ENCODE measurements around the gene STK38.
A peak's percentile ranks its signal among the peaks of the same experiment; 100 is the strongest.

Gene STK38

GRCh38 chr6:36495086-36495485 is 52.2 kb downstream of the STK38 start:
- no peaks in the 10 kb centered on the region for H3K27me3 ChIP-seq (ENCODE audit: insufficient read depth, low read length, poor library complexity)
- no peak overlapping the region for H3K4me2 ChIP-seq (ENCODE audit: insufficient read depth, low read length)
- no peak for ATAC-seq (ENCODE audit: insufficient read depth, low read depth)
- H3K4me1 ChIP-seq (ENCODE audit: insufficient read depth, low read length): no peaks in the 10 kb centered on the region
- H3K9me3 ChIP-seq (ENCODE audit: insufficient read depth, low read length, severe bottlenecking): no peaks in the 10 kb centered on the region
- no peak for DNase-seq
- no peak overlapping the region for H2AFZ ChIP-seq (ENCODE audit: low read depth, low read length)
- H3K4me3 ChIP-seq (ENCODE audit: low read depth in 1 of 2, low read length in 2 of 2): no peak overlapping the region
- no peak for TF ChIP-seq CTCF (IDR thresholded peaks at IDR 0.05; ENCODE audit: borderline replicate concordance, extremely low read depth, low read length, poor library complexity, severe bottlenecking)
- no peak for TF ChIP-seq EZH2 (IDR thresholded peaks at IDR 0.05; ENCODE audit: borderline replicate concordance, low read depth, low read length, severe bottlenecking)
- peaks cover 60% of the 10 kb centered on the region for H3K36me3 ChIP-seq (ENCODE audit: insufficient read depth, low read length)
- H3K27ac ChIP-seq (ENCODE audit: low read length): no peak overlapping the region
- no peaks in the 10 kb centered on the region for H4K20me1 ChIP-seq (ENCODE audit: insufficient read depth, low read length)
- no peak overlapping the region for H3K9ac ChIP-seq (ENCODE audit: low read depth, low read length)
- no peaks in the 10 kb centered on the region for H3K79me2 ChIP-seq (ENCODE audit: insufficient read depth, low read length)

GRCh38 chr6:36493859-36494258 is 53.4 kb downstream of the STK38 start:
- H4K20me1 ChIP-seq (ENCODE audit: insufficient read depth, low read length): no peaks in the 10 kb centered on the region
- ATAC-seq (ENCODE audit: insufficient read depth, low read depth) (0 out of 3 replicates have a peak, but pooled peaks have one; percentile 23), DNase-seq (no peak)
- no peak for TF ChIP-seq CTCF (IDR thresholded peaks at IDR 0.05; ENCODE audit: borderline replicate concordance, extremely low read depth, low read length, poor library complexity, severe bottlenecking)
- TF ChIP-seq EZH2 (IDR thresholded peaks at IDR 0.05; ENCODE audit: borderline replicate concordance, low read depth, low read length, severe bottlenecking): no peak
- no peak overlapping the region for H3K4me3 ChIP-seq (ENCODE audit: low read depth in 1 of 2, low read length in 2 of 2)
- H2AFZ ChIP-seq (ENCODE audit: low read depth, low read length): no peak overlapping the region
- no peaks in the 10 kb centered on the region for H3K9me3 ChIP-seq (ENCODE audit: insufficient read depth, low read length, severe bottlenecking)
- H3K27ac ChIP-seq (ENCODE audit: low read length): 0 out of 2 replicates have a peak overlapping the region, but pooled peaks have one; percentile 1
- no peaks in the 10 kb centered on the region for H3K79me2 ChIP-seq (ENCODE audit: insufficient read depth, low read length)
- peaks cover 60% of the 10 kb centered on the region for H3K36me3 ChIP-seq (ENCODE audit: insufficient read depth, low read length)
- H3K9ac ChIP-seq (ENCODE audit: low read depth, low read length): no peak overlapping the region
- H3K4me1 ChIP-seq (ENCODE audit: insufficient read depth, low read length): no peaks in the 10 kb centered on the region
- H3K27me3 ChIP-seq (ENCODE audit: insufficient read depth, low read length, poor library complexity): no peaks in the 10 kb centered on the region
- H3K4me2 ChIP-seq (ENCODE audit: insufficient read depth, low read length): no peak overlapping the region

DNA sequence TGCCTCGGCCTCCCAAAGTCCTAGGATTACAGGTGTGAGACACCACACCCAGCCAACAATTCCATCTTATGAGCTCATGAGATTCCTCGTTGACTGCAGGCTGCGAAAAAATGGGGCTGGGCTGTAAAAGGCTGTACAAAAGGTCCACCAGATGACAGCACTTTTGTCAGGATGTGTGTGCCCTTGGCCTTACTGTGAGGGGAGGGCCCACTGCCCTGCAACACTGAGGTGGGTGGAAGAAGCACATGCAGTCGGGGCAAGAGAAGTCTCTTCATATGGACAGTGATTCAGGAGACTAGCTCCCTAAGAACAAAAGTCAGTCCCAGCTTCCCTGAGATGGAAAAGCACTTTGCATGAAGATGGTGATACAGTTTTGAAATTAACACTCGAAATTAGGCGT is 54.0 kb downstream of the STK38 start:
- Histone ChIP-seq H4K20me1 (ENCODE audit: insufficient read depth, low read length) (no peaks in the 10 kb centered on the region), H3K4me1 (ENCODE audit: insufficient read depth, low read length) (no peaks in the 10 kb centered on the region), H3K36me3 (ENCODE audit: insufficient read depth, low read length) (peaks cover 62% of the 10 kb centered on the region), H3K79me2 (ENCODE audit: insufficient read depth, low read length) (no peaks in the 10 kb centered on the region), H2AFZ (ENCODE audit: low read depth, low read length) (no peak overlapping the region), H3K9ac (ENCODE audit: low read depth, low read length) (no peak overlapping the region), H3K4me2 (ENCODE audit: insufficient read depth, low read length) (no peak overlapping the region), H3K27ac (ENCODE audit: low read length) (no peak overlapping the region), H3K9me3 (ENCODE audit: insufficient read depth, low read length, severe bottlenecking) (no peaks in the 10 kb centered on the region), H3K27me3 (ENCODE audit: insufficient read depth, low read length, poor library complexity) (no peaks in the 10 kb centered on the region), H3K4me3 (ENCODE audit: low read depth in 1 of 2, low read length in 2 of 2) (no peak overlapping the region)
- TF ChIP-seq CTCF (IDR thresholded peaks at IDR 0.05; ENCODE audit: borderline replicate concordance, extremely low read depth, low read length, poor library complexity, severe bottlenecking) (no peak), EZH2 (IDR thresholded peaks at IDR 0.05; ENCODE audit: borderline replicate concordance, low read depth, low read length, severe bottlenecking) (no peak)
- DNase-seq: no peak
- ATAC-seq (ENCODE audit: insufficient read depth, low read depth): peak; percentile 37; the same call in 1 of the 3 replicates

DNA sequence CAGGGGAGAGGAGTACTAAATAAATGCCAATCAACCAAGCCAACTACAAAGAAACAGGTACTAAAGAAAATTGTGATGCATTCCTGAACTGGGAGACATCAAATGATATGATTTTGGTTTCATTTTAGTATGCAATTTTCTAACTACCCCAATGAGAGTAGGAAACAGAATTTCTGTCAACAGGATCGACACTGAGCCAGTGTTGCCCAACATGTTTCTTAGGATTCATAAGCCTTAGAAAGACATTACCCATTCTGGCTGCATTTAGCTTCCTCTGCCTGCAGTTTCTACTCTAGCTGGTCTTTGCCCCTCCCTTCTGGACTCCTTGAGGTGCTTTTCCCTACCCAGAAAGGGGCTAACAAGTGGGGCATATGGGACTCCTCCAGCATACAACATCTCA is 54.7 kb downstream of the STK38 start:
- Histone ChIP-seq H4K20me1 (ENCODE audit: insufficient read depth, low read length) (no peaks in the 10 kb centered on the region), H3K36me3 (ENCODE audit: insufficient read depth, low read length) (peaks cover 63% of the 10 kb centered on the region)
- no peak for DNase-seq

More for the DNA sequence above, 54.7 kb downstream of the STK38 start:
- no peak for TF ChIP-seq EZH2 (IDR thresholded peaks at IDR 0.05; ENCODE audit: borderline replicate concordance, low read depth, low read length, severe bottlenecking)
- no peak for TF ChIP-seq CTCF (IDR thresholded peaks at IDR 0.05; ENCODE audit: borderline replicate concordance, extremely low read depth, low read length, poor library complexity, severe bottlenecking)
- no peak overlapping the region for H3K4me3 ChIP-seq (ENCODE audit: low read depth in 1 of 2, low read length in 2 of 2)
- no peak overlapping the region for H3K4me2 ChIP-seq (ENCODE audit: insufficient read depth, low read length)
- no peak overlapping the region for H3K9ac ChIP-seq (ENCODE audit: low read depth, low read length)
- H3K4me1 ChIP-seq (ENCODE audit: insufficient read depth, low read length): no peaks in the 10 kb centered on the region
- no peak overlapping the region for H3K27ac ChIP-seq (ENCODE audit: low read length)
- H3K79me2 ChIP-seq (ENCODE audit: insufficient read depth, low read length): no peaks in the 10 kb centered on the region
- no peaks in the 10 kb centered on the region for H3K27me3 ChIP-seq (ENCODE audit: insufficient read depth, low read length, poor library complexity)
- no peak overlapping the region for H2AFZ ChIP-seq (ENCODE audit: low read depth, low read length)
- H3K9me3 ChIP-seq (ENCODE audit: insufficient read depth, low read length, severe bottlenecking): no peaks in the 10 kb centered on the region
- ATAC-seq (ENCODE audit: insufficient read depth, low read depth): peak; percentile 14; the same call in 1 of the 3 replicates
